ENCODE results near the gene PECR. TPM values are rescaled to one million over a fixed set of nuclear protein-coding genes. Genes with fewer than 3 reads are reported as not detected.

Gene PECR
- total and polyA plus RNA-seq, 2 of the 4 experiments (the other 2 are of a cell fraction), result 11.4 to 17.7 TPM

- Histone ChIP-seq H3K4me3 (ENCODE audit: insufficient read depth, low read depth, low read length) (no peak overlapping the region), H3K14ac (replicated peaks; ENCODE audit: low read depth, low read length) (no peak overlapping the region), H2BK120ac (ENCODE audit: low read depth, low read length) (no peak overlapping the region), H3K9me3 (ENCODE audit: control insufficient read depth, insufficient read depth, low read length) (no peaks in the 10 kb centered on the region), H3K9ac (ENCODE audit: low read depth, low read length) (0 out of 2 replicates have a peak overlapping the region, but pooled peaks have one; percentile 13), H4K5ac (ENCODE audit: low read depth, low read length) (peak overlapping the region; percentile 47; the same call in 1 of the 2 replicates), H3K36me3 (ENCODE audit: control insufficient read depth, insufficient read depth, low read length) (peaks cover 8% of the 10 kb centered on the region), H3K4ac (ENCODE audit: low read depth, low read length) (no peak overlapping the region), H2BK20ac (ENCODE audit: low read depth, low read length) (no peak overlapping the region), H2AK9ac (replicated peaks; ENCODE audit: low read depth, low read length, poor library complexity) (no peak overlapping the region), H3K4me1 (ENCODE audit: control insufficient read depth, insufficient read depth, low read length) (0 out of 2 replicates have a peak, but pooled peaks cover 2% of the 10 kb centered on the region), H3K27ac (ENCODE audit: insufficient read depth, low read length) (no peak overlapping the region), H3K27me3 (ENCODE audit: control insufficient read depth, insufficient read depth, low read length) (no peaks in the 10 kb centered on the region), H2AK5ac (ENCODE audit: low read depth, low read length) (no peak overlapping the region), H4K8ac (ENCODE audit: low read depth in 2 of 2, low read length in 2 of 2) (peak overlapping the region; percentile 40 to 80; a peak in 3 of 4 replicates), H2AFZ (replicated peaks; ENCODE audit: low read length, poor library complexity) (peak overlapping the region; percentile 71), H3K4me2 (ENCODE audit: low read depth, low read length) (no peak overlapping the region), H4K20me1 (ENCODE audit: insufficient read depth, low read length) (peaks cover 5% of the 10 kb centered on the region; the same call in 1 of the 2 replicates), H3K9me1 (ENCODE audit: insufficient read depth, low read length) (no peaks in the 10 kb centered on the region), H3K56ac (ENCODE audit: extremely low read depth, insufficient read depth, low read length) (no peak overlapping the region), H4K91ac (ENCODE audit: insufficient read depth, low read depth, low read length) (0 out of 2 replicates have a peak overlapping the region, but pooled peaks have one; percentile 35), H2BK15ac (ENCODE audit: low read depth, low read length) (no peak overlapping the region), H3K23ac (ENCODE audit: low read depth, low read length) (no peak overlapping the region), H3K18ac (ENCODE audit: low read depth, low read length) (no peak overlapping the region), H3K79me1 (ENCODE audit: low read depth in 1 of 2, low read length in 2 of 2) (peaks cover 0 to 17% of the 10 kb centered on the region in 2 experiments; a peak in 3 of 4 replicates), H2BK5ac (ENCODE audit: low read depth, low read length, poor library complexity, severe bottlenecking) (no peak overlapping the region)
- DNase-seq (no peak), ATAC-seq (ENCODE audit: low read depth) (no peak)
- POLR2A ChIA-PET (ENCODE audit: unreplicated experiment), result no interaction called here
- CTCF ChIA-PET, result interaction anchor here (0.6 kb wide), 1 partner anchor 337 kb away, joined by 4 read pairs; no protein-coding TSS in a partner anchor
- in situ Hi-C loops (cut with MboI; ENCODE audit: low sequenced_read_pairs), result no loop called here
- no TSS peak for BruUV-seq (replicated peaks)
- WGBS, 2 experiments (ENCODE audit: extremely low coverage in 2 of 2, insufficient read length in 1 of 2), result 56% methylated on average over 3 of the region's 13 CpGs; no CpG with 5 or more reads in 1 of the 2 experiments
- TF ChIP-seq POLR2A (IDR thresholded peaks at IDR 0.05; ENCODE audit: low read depth, low read length) (no peak), CTCF (conservative IDR thresholded peaks at IDR 0.05; ENCODE audit: low read depth, low read length) (no peak), CHD1 (IDR thresholded peaks at IDR 0.05; ENCODE audit: low read depth, low read length) (no peak), MAFK (IDR thresholded peaks at IDR 0.05; ENCODE audit: low read depth, low read length) (no peak), USF2 (IDR thresholded peaks at IDR 0.05; ENCODE audit: low read depth, low read length) (no peak), ELK1 (IDR thresholded peaks at IDR 0.05; ENCODE audit: borderline replicate concordance, low read depth, low read length) (no peak), NFE2L2 (IDR thresholded peaks at IDR 0.05; ENCODE audit: low read depth, low read length) (no peak), RCOR1 (IDR thresholded peaks at IDR 0.05; ENCODE audit: insufficient replicate concordance, low read length) (no peak)
- dilution Hi-C loops (cut with HindIII; ENCODE audit: low sequenced_read_pairs, unreplicated experiment), result no loop called here
- intact Hi-C loops (cut with micrococcal nuclease), result loop anchor here (2.0 kb wide), 1 partner anchor 75 kb away; no protein-coding TSS in a partner anchor
Observed at GRCh38 chr2:216107760-216108159, 26.2 kb upstream of the PECR start.

Data from IMR-90 (cell line).